Natural killer cell treated with Interleukin-12 subunit alpha and Interleukin-12 subunit beta and Interleukin-15 and Interleukin-18, amount 100 ng/mL, for 72 hours (primary cell): ENCODE results near the gene FRMD8. TPM values are rescaled to one million over a fixed set of nuclear protein-coding genes. Genes with fewer than 3 reads are reported as not detected.

Source experiments
- ATAC-seq, 2 donors: fragments of 150-1000 bp; cut with Tn5 transposase in 1 of 2; sonication (Bioruptor Pico), chemical (Tn5 transposase) in 1 of 2; 2 replicates each; pipeline ENCODE4 v1.10.0; 2021
- DNase-seq: peaks from one replicate; pipeline ENCODE4 v3.0.0; 2022; ENCODE audit warnings: low spot score
- H3K27ac Mint-ChIP-seq, 2 donors: 1 replicate in 1 of 2; 2 replicates in 1 of 2; pipeline ENCODE4 v1.8.0; 2022; ENCODE audit warnings: mixed read lengths in 2 of 2, mild to moderate bottlenecking in 1 of 2, moderate library complexity in 1 of 2
- H3K27me3 Mint-ChIP-seq, 2 donors: 1 replicate in 1 of 2; 2 replicates in 1 of 2; pipeline ENCODE4 v1.8.0; 2022; ENCODE audit warnings: mixed read lengths in 2 of 2
- H3K36me3 Mint-ChIP-seq: one replicate; pipeline ENCODE4 v1.8.0; 2022; ENCODE audit warnings: mixed read lengths
- H3K4me1 Mint-ChIP-seq, 2 donors: 1 replicate in 1 of 2; 2 replicates in 1 of 2; pipeline ENCODE4 v1.8.0; 2022; ENCODE audit warnings: low read depth in 2 of 2, mixed read lengths in 2 of 2, mild to moderate bottlenecking in 1 of 2
- H3K4me3 Mint-ChIP-seq: one replicate; pipeline ENCODE4 v1.8.0; 2022; ENCODE audit warnings: mixed read lengths
- H3K9me3 Mint-ChIP-seq: 2 replicates; pipeline ENCODE4 v1.8.0; 2022; ENCODE audit warnings: mixed read lengths
- total RNA-seq, 2 donors: library from RNA; stranded (reverse); gene quantifications; one replicate each; pipeline ENCODE4 v1.2.3, GENCODE V29; 2022

FRMD8 gene
- total RNA-seq, 2 donors from 2014 or later = 50.5 to 68.4 TPM

DNA sequence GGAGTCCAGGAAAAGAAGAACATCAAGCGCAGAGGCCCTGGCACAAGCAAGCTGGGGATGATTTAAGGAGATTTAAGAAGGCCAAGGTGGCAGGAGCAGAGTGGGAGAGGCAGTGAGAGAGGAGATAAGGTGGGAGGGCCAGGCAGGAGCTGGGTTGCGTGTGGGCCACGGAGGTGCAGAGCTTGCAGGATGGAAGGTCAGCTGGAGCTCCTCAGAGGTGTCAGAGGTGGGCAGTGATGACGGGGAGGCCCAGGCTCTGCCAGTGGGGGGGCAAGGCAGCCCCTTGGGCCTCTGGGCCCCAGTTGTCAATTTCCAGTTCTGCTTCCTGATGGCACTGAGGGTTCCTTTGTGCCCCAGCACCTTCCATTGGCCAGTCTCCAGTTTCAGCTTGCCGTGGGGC, 6.5 kb downstream of the FRMD8 start:
- H3K27ac Mint-ChIP-seq = peak overlapping the region in 1 of 2 donors; percentile 32
- H3K27me3 Mint-ChIP-seq = no peaks in the 10 kb centered on the region
- no peak overlapping the region for H3K4me3 Mint-ChIP-seq
- H3K9me3 Mint-ChIP-seq = no peaks in the 10 kb centered on the region
- DNase-seq = no peak
- no peaks in the 10 kb centered on the region for H3K36me3 Mint-ChIP-seq
- H3K4me1 Mint-ChIP-seq = peaks cover 19 to 32% of the 10 kb centered on the region in 2 donors
- ATAC-seq = no peak

DNA sequence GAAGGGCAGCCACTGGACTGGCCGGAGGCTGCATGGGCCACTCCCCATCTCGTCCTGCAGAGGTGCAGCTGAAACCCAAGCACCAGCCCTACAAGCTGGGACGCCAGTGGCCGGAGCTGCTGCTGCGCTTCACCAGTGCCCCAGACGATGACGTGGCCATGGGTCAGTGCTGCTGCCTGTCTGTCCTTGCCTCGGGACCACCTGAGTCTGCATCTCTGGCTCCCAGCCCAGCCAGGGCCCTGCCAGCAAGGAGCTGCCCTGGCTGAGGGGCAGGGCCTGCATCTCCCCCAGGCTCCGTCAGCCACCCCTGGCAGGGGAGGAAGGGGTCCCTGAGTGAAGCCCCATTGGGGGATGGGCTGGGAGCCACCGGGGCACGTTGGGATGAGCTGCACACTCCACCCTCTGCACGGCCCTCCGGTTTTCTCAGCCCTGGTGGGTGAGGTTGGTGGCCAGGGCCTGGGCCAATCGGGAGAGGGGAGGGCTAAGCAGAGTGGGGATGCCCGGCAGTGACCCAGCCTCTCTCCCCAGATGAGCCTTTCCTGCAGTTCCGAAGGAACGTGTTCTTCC, 7.2 kb downstream of the FRMD8 start:
- Mint-ChIP-seq H3K36me3 (no peaks in the 10 kb centered on the region), H3K4me1 (peaks cover 16 to 32% of the 10 kb centered on the region in 2 donors), H3K27me3 (no peaks in the 10 kb centered on the region), H3K4me3 (no peak overlapping the region), H3K9me3 (no peaks in the 10 kb centered on the region), H3K27ac (no peak overlapping the region)
- no peak for ATAC-seq
- no peak for DNase-seq

DNA sequence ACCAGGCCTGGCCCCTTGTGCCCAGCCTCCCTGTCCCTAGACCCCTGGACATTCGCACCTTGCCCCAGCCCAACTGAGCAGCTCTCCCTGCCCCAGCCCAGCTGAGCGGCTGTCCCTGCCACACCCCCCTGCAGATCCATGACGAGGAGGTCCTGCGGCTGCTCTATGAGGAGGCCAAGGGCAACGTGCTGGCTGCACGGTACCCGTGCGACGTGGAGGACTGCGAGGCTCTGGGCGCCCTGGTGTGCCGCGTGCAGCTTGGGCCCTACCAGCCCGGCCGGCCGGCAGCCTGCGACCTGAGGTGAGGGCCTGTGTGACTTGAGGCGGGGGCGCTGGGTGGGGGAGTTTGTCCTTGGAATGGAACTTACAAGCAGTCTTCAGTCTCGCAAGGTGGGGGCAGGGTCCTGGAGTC, 7.7 kb downstream of the FRMD8 start:
- Mint-ChIP-seq H3K36me3 (no peaks in the 10 kb centered on the region), H3K27ac (no peak overlapping the region), H3K9me3 (no peaks in the 10 kb centered on the region), H3K4me1 (peaks cover 12 to 27% of the 10 kb centered on the region in 2 donors), H3K4me3 (no peak overlapping the region), H3K27me3 (no peaks in the 10 kb centered on the region)
- ATAC-seq (no peak), DNase-seq (no peak)

DNA sequence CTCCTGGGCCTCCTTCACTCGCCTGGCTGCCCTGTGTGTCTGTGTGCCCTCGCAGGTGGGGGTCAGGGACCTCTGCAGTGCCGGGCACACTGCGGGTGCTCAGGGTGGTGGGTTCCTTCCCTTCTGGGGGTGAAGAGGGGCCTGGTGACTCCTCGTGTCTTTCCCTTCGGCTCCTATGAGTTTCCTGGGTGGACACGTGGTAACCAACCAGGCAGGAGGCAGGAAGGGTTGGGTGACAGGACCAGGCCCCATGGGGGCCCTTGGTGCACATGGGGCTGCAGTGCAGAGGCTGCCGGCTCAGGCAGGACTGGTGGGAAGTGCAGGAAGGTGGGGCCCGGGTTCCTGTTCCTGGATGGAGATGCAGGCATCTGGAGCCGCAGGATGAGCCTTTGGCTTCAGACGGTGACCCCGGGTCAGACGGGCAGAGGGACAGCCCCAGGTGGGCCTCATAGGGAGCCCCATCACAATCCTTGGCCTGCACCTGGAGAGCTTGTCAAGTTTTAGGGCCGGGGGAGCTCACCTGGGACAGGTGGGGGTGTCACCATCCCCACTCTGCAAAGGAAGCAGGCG, 9.6 kb downstream of the FRMD8 start:
- H3K9me3 Mint-ChIP-seq = no peaks in the 10 kb centered on the region
- H3K4me1 Mint-ChIP-seq = peaks cover 11 to 17% of the 10 kb centered on the region in 2 donors
- H3K36me3 Mint-ChIP-seq = no peaks in the 10 kb centered on the region
- no peaks in the 10 kb centered on the region for H3K27me3 Mint-ChIP-seq
- DNase-seq (no peak), ATAC-seq (no peak)
- H3K27ac Mint-ChIP-seq = no peak overlapping the region
- no peak overlapping the region for H3K4me3 Mint-ChIP-seq

DNA sequence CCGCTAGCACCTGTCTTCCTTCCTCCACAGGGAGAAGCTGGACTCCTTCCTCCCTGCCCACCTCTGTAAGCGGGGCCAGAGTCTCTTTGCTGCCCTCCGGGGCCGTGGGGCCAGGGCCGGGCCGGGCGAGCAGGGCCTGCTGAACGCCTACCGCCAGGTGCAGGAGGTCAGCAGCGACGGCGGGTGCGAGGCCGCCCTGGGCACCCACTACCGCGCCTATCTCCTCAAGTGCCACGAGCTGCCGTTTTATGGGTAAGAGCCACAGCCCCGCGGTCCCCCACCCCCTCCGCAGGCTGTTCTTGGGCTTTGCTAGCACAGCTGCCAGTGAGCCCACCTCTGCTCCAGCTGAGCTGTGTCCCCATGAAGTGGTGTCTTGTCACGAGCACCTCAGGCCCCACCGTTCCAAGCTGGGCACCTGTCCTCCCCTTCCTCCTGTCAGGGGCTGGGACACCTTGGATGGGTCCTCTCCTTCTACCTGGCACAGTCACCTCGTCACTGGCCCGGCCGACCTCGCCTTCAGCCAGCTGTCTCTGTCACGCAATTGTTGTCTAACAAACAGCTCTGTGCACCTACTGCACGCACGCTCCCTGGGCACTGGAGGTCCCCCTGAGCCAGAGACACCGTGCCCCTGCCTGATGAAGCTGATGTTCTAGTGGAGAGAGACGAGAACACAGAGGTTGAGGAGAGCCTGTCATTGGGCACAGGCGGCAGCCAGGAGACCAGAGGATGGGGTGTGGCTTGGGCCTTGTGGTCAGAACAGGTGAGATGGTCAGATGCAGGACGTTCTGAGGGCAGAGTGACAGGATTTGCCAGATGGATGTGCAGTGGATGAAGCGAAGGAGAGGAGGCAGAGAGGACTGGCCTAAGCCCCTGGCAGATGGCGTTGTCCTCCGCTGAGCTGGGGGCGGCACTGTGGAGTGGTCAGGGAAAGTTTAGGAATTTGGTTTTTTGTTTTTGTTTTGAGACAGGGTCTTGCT, 10.6 kb downstream of the FRMD8 start:
- DNase-seq (no peak), ATAC-seq (peak in 1 of 2 donors; percentile 17)
- Mint-ChIP-seq H3K36me3 (no peaks in the 10 kb centered on the region), H3K4me1 (peaks cover 10 to 11% of the 10 kb centered on the region in 2 donors), H3K27ac (no peak overlapping the region), H3K4me3 (no peak overlapping the region), H3K9me3 (no peaks in the 10 kb centered on the region), H3K27me3 (no peaks in the 10 kb centered on the region)

DNA sequence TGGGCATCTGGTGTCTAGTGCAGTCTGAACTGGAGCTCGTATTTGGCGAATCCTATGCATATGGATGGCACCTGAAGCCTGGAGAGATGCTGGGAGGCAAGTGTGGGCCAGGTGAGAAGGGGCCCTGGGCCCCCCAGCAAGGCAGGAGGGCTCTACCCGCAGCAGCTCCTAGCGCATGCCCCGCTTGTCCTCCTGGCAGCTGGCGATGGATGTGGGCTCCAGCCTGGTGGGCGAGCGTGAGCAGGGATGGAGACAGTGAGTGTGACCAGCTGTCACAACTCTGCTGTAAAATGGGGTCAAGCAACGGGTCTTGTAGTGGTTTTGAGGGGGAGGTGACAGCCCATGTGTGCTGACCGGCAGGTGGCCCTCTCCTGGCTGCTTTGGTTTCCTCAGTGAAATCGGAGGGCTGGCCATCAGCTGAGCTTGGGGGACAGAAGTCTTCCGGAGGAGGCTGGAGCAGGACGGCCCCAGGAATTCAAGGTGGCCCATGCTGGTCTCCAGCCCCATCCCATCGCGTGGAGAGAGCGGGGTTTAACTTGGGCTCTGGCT, 12.0 kb downstream of the FRMD8 start:
- H3K9me3 Mint-ChIP-seq = no peaks in the 10 kb centered on the region
- no peaks in the 10 kb centered on the region for H3K36me3 Mint-ChIP-seq
- no peak overlapping the region for H3K27ac Mint-ChIP-seq
- peaks cover 4 to 5% of the 10 kb centered on the region in 2 donors for H3K4me1 Mint-ChIP-seq
- H3K4me3 Mint-ChIP-seq = no peak overlapping the region
- no peak for ATAC-seq
- H3K27me3 Mint-ChIP-seq = no peaks in the 10 kb centered on the region
- no peak for DNase-seq

DNA sequence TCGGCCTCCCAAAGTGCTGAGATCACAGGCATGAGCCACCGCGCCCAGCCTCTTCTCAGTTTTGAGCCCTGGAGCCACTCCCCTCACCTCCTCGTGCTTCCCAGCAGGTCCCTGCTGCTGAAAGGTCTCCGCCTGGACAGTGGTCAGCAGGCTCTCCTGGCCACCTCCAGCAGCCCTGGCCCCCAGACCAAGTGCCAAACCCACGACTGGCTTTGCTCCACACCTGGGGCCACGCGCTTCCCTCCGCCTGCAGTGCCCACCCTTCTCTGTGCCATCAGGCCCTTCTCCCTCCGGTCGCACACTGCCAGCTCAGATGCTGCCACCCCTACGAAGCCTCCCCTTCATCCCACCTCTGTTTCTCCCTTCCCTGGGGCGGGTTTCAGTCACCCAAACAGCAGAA, 12.8 kb downstream of the FRMD8 start:
- H3K27me3 Mint-ChIP-seq = no peaks in the 10 kb centered on the region
- H3K27ac Mint-ChIP-seq = no peak overlapping the region
- DNase-seq (no peak), ATAC-seq (no peak)
- H3K36me3 Mint-ChIP-seq = no peaks in the 10 kb centered on the region
- no peaks in the 10 kb centered on the region for H3K9me3 Mint-ChIP-seq
- H3K4me3 Mint-ChIP-seq = no peak overlapping the region
- peaks cover 4 to 5% of the 10 kb centered on the region in 2 donors for H3K4me1 Mint-ChIP-seq

DNA sequence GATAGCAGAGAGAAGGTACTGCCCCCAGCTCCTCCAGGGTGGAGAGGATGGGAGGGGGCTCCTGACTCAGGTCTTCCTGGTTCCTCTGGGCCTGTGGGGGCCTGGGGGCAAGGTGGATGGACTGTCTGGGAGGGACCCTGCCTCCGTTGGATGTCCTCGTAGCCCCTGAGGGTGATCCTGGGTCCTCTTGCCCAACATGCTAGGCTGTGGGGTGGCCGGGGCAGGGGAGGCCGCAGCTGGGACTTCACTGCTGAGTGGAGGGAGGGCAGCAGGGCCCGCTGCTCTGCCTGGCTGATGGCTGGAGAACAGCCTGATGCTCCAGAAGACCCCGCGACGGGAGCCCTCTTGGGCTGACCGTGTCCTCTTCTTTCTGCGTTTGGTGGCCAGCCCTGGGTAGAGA, 13.4 kb downstream of the FRMD8 start:
- ATAC-seq = no peak
- Mint-ChIP-seq H3K4me3 (no peak overlapping the region), H3K4me1 (peaks cover 4 to 5% of the 10 kb centered on the region in 2 donors), H3K9me3 (no peaks in the 10 kb centered on the region), H3K27me3 (no peaks in the 10 kb centered on the region), H3K27ac (no peak overlapping the region), H3K36me3 (no peaks in the 10 kb centered on the region)
- no peak for DNase-seq

DNA sequence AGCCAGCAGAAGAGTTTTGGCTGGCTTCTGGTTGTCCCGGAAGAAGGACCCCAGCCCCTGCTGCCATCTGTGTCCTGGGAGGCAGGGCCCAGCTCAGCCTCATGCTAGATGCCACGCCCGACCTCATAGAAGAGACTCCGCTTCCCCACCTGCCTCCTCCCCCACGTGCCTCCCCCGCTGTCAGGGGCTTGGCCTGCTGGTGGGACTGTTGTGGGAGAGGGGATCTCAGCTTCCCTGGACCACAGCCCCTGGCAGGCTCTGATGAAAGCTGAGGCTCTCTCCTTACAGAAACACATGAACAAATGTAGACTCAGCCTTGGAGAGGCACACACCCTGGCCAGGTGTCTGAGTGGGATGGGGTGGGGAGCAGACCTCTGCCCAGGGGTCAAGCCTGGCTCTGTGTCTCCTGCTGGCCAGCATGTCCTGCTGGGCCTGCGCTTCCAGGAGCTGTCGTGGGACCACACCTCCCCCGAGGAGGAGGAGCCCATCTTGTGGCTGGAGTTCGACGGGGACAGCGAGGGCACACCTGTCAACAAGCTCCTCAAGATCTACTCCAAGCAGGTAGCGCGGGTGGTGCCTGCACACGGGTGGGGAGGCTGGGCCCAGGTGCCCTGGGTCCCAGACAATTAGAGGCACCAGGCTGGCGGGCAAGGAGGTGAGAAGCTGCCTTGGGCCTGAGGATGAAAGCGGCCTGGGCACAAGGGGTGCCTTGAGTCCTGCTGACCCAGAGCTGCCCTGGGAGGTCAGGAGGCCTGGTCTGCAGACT, 14.1 kb downstream of the FRMD8 start:
- no peak for DNase-seq
- Mint-ChIP-seq H3K36me3 (no peaks in the 10 kb centered on the region), H3K4me3 (no peak overlapping the region), H3K27ac (no peak overlapping the region), H3K4me1 (peaks cover 4 to 5% of the 10 kb centered on the region in 2 donors), H3K27me3 (no peaks in the 10 kb centered on the region), H3K9me3 (no peaks in the 10 kb centered on the region)
- no peak for ATAC-seq

DNA sequence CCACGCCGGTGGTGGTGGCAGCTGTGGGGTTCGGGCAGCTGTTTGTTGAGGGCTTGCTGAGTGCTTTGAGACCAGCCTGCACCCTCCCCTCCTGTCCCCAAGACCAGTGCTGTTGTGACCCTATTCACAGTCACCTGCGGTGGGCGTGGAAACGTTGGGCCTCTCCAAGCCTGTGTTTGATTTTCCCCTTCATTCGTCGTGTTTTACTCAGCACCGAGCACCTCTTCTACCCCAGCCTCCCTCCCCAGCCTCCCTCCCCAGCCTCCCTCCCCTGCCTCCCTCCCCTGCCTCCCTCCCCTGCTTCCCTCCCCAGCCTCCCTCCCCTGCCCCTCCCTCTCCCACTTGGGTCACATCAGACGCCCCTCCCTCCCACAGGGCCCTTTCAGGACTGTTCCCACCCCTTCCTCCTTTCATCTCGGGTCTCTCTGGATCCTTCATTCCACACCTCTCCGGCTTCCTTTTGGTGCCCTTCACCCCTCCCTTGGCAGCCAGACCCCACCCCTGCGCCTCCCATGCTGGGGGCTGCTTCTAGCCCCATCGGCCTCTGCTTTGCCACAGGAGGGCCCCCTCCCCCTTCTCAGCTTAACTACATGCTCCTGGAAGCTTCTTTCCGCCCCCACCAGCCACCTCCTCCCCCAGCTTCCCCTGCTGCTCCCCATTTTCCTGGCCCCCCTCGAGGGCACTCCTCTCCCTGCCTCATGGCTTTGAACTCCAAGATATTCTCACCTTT, 14.8 kb downstream of the FRMD8 start:
- Mint-ChIP-seq H3K4me3 (no peak overlapping the region), H3K9me3 (no peaks in the 10 kb centered on the region), H3K36me3 (no peaks in the 10 kb centered on the region), H3K4me1 (peaks cover 4 to 5% of the 10 kb centered on the region in 2 donors), H3K27ac (peak overlapping the region in 1 of 2 donors; percentile 35), H3K27me3 (no peaks in the 10 kb centered on the region)
- DNase-seq (no peak), ATAC-seq (no peak)

DNA sequence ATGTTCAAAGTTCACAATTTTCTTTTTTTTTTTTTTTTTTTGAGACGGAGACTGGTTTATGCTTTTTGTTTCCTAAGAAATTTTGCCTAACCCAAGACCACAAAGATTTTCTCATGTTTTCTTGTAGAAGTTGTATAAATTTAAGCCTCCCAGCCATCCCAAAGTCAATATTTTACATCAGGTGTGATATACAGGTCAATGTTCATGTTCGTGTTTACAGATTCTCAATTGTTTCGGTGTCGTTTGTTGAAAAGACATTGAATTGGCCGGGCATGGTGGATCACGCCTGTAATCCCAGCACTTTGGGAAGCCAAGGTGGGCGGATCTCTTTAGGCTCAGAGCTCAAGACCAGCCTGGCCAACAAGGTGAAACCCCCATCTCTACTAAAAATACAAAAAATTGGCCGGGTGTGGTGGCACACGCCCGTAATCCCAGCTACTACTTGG, 15.4 kb downstream of the FRMD8 start:
- Mint-ChIP-seq H3K4me3 (no peak overlapping the region), H3K27ac (peak overlapping the region in 1 of 2 donors; percentile 35), H3K4me1 (peaks cover 4 to 5% of the 10 kb centered on the region in 2 donors), H3K9me3 (no peaks in the 10 kb centered on the region), H3K27me3 (no peaks in the 10 kb centered on the region), H3K36me3 (no peaks in the 10 kb centered on the region)
- DNase-seq = no peak
- no peak for ATAC-seq

DNA sequence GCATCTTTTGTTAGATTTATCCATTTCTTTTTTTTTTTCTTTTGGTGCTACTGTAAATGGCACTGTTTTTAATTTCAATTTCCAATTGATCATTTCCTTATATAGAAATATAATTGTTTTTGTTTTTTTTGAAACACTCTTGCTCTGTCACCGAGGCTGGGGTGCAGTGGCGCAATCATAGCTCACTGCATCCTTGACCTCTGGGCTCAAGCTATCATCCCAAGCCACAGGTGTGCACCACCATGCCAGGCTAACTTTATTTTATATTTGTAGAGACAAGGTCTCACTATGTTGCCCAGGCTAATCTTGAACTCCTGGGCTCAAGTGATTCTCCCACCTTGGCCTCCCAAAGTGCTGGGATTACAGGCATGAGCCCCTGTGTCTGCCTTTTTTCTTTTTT, 16.4 kb downstream of the FRMD8 start:
- ATAC-seq (no peak), DNase-seq (no peak)
- Mint-ChIP-seq H3K4me1 (peaks cover 4 to 5% of the 10 kb centered on the region in 2 donors), H3K27ac (peak overlapping the region in 1 of 2 donors; percentile 50), H3K4me3 (no peak overlapping the region), H3K36me3 (no peaks in the 10 kb centered on the region), H3K27me3 (no peaks in the 10 kb centered on the region), H3K9me3 (no peaks in the 10 kb centered on the region)
